ENCODE measurements around the gene RAPGEF6.
"Not testable (repeated sequence)": the region's sequence is repeated elsewhere in the genome, so short reads cannot be mapped to it uniquely, and the experiment has no call there.

Gene RAPGEF6

GRCh38 chr5:131628990-131629389, 6.0 kb downstream of the RAPGEF6 start:
- in situ Hi-C loops (cut with HindIII; ENCODE audit: low sequenced_read_pairs): no loop called here
- H3K4me3 ChIP-seq (ENCODE audit: low read depth, low read length): no peak overlapping the region
- DNase-seq (ENCODE audit: low read depth): no peak
- TF ChIP-seq CTCF (IDR thresholded peaks at IDR 0.05; ENCODE audit: low read depth, low read length, missing control alignments): no peak

GRCh38 chr5:131627207-131627865, 7.7 kb downstream of the RAPGEF6 start:
- no peak overlapping the region for H3K4me3 ChIP-seq (ENCODE audit: low read depth, low read length)
- in situ Hi-C loops (cut with HindIII; ENCODE audit: low sequenced_read_pairs): no loop called here
- DNase-seq (ENCODE audit: low read depth): no peak
- TF ChIP-seq CTCF (IDR thresholded peaks at IDR 0.05; ENCODE audit: low read depth, low read length, missing control alignments): no peak

- TF ChIP-seq CTCF (IDR thresholded peaks at IDR 0.05; ENCODE audit: low read depth, low read length, missing control alignments): no peak
- H3K4me3 ChIP-seq (ENCODE audit: low read depth, low read length): no peak overlapping the region
- DNase-seq (ENCODE audit: low read depth): peak; percentile 59
- in situ Hi-C loops (cut with HindIII; ENCODE audit: low sequenced_read_pairs): no loop called here
These were observed 12.4 kb downstream of the RAPGEF6 start for GRCh38 chr5:131622633-131623032.

- H3K4me3 ChIP-seq (ENCODE audit: low read depth, low read length); in situ Hi-C loops (cut with HindIII; ENCODE audit: low sequenced_read_pairs); DNase-seq (ENCODE audit: low read depth): not testable (repeated sequence)
These were observed 13.9 kb downstream of the RAPGEF6 start for GRCh38 chr5:131621164-131621563.

GRCh38 chr5:131619102-131619501, 15.9 kb downstream of the RAPGEF6 start:
- H3K4me3 ChIP-seq (ENCODE audit: low read depth, low read length): no peak overlapping the region
- in situ Hi-C loops (cut with HindIII; ENCODE audit: low sequenced_read_pairs): no loop called here
- TF ChIP-seq CTCF (IDR thresholded peaks at IDR 0.05; ENCODE audit: low read depth, low read length, missing control alignments): no peak
- DNase-seq (ENCODE audit: low read depth): no peak

- DNase-seq (ENCODE audit: low read depth): no peak
- no peak for TF ChIP-seq CTCF (IDR thresholded peaks at IDR 0.05; ENCODE audit: low read depth, low read length, missing control alignments)
- H3K4me3 ChIP-seq (ENCODE audit: low read depth, low read length): no peak overlapping the region
- in situ Hi-C loops (cut with HindIII; ENCODE audit: low sequenced_read_pairs): no loop called here
These were observed 17.7 kb downstream of the RAPGEF6 start for GRCh38 chr5:131617140-131617822.

- in situ Hi-C loops (cut with HindIII; ENCODE audit: low sequenced_read_pairs): no loop called here
These were observed 19.1 kb downstream of the RAPGEF6 start for GRCh38 chr5:131615957-131616356.

More at GRCh38 chr5:131615957-131616356, 19.1 kb downstream of the RAPGEF6 start:
- H3K4me3 ChIP-seq (ENCODE audit: low read depth, low read length): no peak overlapping the region
- no peak for TF ChIP-seq CTCF (IDR thresholded peaks at IDR 0.05; ENCODE audit: low read depth, low read length, missing control alignments)
- no peak for DNase-seq (ENCODE audit: low read depth)
